KMS-11 (cell line): ENCODE results near the gene STAT4.

ENCODE experiments used
- H2AFZ ChIP-seq: fragments of 200-600 bp; sonication (generic); 2 replicates; pipeline ENCODE4 v1.6.1; 2016; ENCODE audit warnings: antibody characterized with exemption, mixed run types, low read depth
- H3K27ac ChIP-seq: fragments of 200-600 bp; sonication (generic); 2 replicates; pipeline ENCODE4 v1.6.1; 2016; ENCODE audit warnings: mild to moderate bottlenecking, mixed run types
- H3K27me3 ChIP-seq: fragments of 200-600 bp; sonication (generic); 2 replicates; pipeline ENCODE4 v1.6.1; 2017; ENCODE audit warnings: mild to moderate bottlenecking, low read depth, mixed run types, moderate library complexity; ENCODE audit not compliant: insufficient read depth
- H3K36me3 ChIP-seq: fragments of 200-600 bp; sonication (generic); 2 replicates; pipeline ENCODE4 v1.6.1; 2017; ENCODE audit warnings: mild to moderate bottlenecking, mixed run types; ENCODE audit not compliant: insufficient read depth
- H3K4me1 ChIP-seq: fragments of 200-600 bp; sonication (generic); 2 replicates; pipeline ENCODE4 v1.6.1; 2016; ENCODE audit warnings: mild to moderate bottlenecking, low read depth, mixed run types; ENCODE audit not compliant: poor library complexity, severe bottlenecking
- H3K4me2 ChIP-seq: fragments of 200-600 bp; sonication (generic); 2 replicates; pipeline ENCODE4 v1.7.0; 2016; ENCODE audit warnings: mild to moderate bottlenecking, mixed run types
- H3K4me3 ChIP-seq: fragments of 200-600 bp; sonication (generic); IDR thresholded peaks from 2 replicates; pipeline ENCODE4 v1.6.1; 2017; ENCODE audit warnings: low read depth, low read length, mixed read lengths; ENCODE audit not compliant: insufficient read depth
- H3K79me2 ChIP-seq: fragments of 200-600 bp; sonication (generic); 2 replicates; pipeline ENCODE4 v1.6.1; 2016; ENCODE audit warnings: low read depth, mixed run types; ENCODE audit not compliant: insufficient read depth
- H3K9ac ChIP-seq: fragments of 200-600 bp; sonication (generic); 2 replicates; pipeline ENCODE4 v1.6.1; 2016; ENCODE audit warnings: mild to moderate bottlenecking, mixed run types
- H4K20me1 ChIP-seq: fragments of 200-600 bp; sonication (generic); 2 replicates; pipeline ENCODE4 v1.6.1; 2016; ENCODE audit warnings: mild to moderate bottlenecking, mixed run types; ENCODE audit not compliant: insufficient read depth
- CTCF ChIP-seq: fragments of 200-600 bp; sonication (generic); conservative IDR thresholded peaks from 2 replicates; pipeline ENCODE4 v1.6.1; 2017; ENCODE audit warnings: low read depth, mild to moderate bottlenecking, antibody characterized with exemption, low read length, moderate library complexity, mixed read lengths

The STAT4 gene

GRCh38 chr2:191078165-191078867 is 72.5 kb downstream of the STAT4 start:
- Histone ChIP-seq H3K9ac (no peak overlapping the region), H3K4me3 (no peak overlapping the region), H3K4me2 (no peak overlapping the region), H4K20me1 (no peaks in the 10 kb centered on the region), H3K4me1 (no peaks in the 10 kb centered on the region), H3K27ac (no peak overlapping the region), H3K27me3 (no peaks in the 10 kb centered on the region), H3K79me2 (no peaks in the 10 kb centered on the region), H3K36me3 (no peaks in the 10 kb centered on the region), H2AFZ (no peak overlapping the region)
- no peak for TF ChIP-seq CTCF

- no peak overlapping the region for H3K27ac ChIP-seq
- no peaks in the 10 kb centered on the region for H3K27me3 ChIP-seq
- no peak overlapping the region for H2AFZ ChIP-seq
- H3K4me2 ChIP-seq, result no peak overlapping the region
- H4K20me1 ChIP-seq, result no peaks in the 10 kb centered on the region
- H3K4me3 ChIP-seq, result no peak overlapping the region
- no peak overlapping the region for H3K9ac ChIP-seq
- H3K36me3 ChIP-seq, result no peaks in the 10 kb centered on the region
- no peaks in the 10 kb centered on the region for H3K4me1 ChIP-seq
- H3K79me2 ChIP-seq, result no peaks in the 10 kb centered on the region
- no peak for TF ChIP-seq CTCF
Observed at GRCh38 chr2:191070276-191070675, 80.5 kb downstream of the STAT4 start.

GRCh38 chr2:191069606-191070005 is 81.2 kb downstream of the STAT4 start:
- TF ChIP-seq CTCF, result no peak
- Histone ChIP-seq H3K79me2 (no peaks in the 10 kb centered on the region), H3K27ac (no peak overlapping the region), H3K4me3 (no peak overlapping the region), H3K4me1 (no peaks in the 10 kb centered on the region), H2AFZ (no peak overlapping the region), H3K9ac (no peak overlapping the region), H3K36me3 (no peaks in the 10 kb centered on the region), H4K20me1 (no peaks in the 10 kb centered on the region), H3K27me3 (no peaks in the 10 kb centered on the region), H3K4me2 (no peak overlapping the region)

GRCh38 chr2:191066919-191067233 is 83.9 kb downstream of the STAT4 start:
- Histone ChIP-seq H3K79me2 (no peaks in the 10 kb centered on the region), H3K9ac (no peak overlapping the region), H4K20me1 (no peaks in the 10 kb centered on the region), H3K36me3 (no peaks in the 10 kb centered on the region), H3K27me3 (no peaks in the 10 kb centered on the region), H2AFZ (no peak overlapping the region), H3K4me2 (no peak overlapping the region), H3K4me3 (no peak overlapping the region), H3K27ac (no peak overlapping the region), H3K4me1 (no peaks in the 10 kb centered on the region)
- no peak for TF ChIP-seq CTCF
